ENCODE results near the gene ADORA1.

- TF ChIP-seq, protein P1, sequence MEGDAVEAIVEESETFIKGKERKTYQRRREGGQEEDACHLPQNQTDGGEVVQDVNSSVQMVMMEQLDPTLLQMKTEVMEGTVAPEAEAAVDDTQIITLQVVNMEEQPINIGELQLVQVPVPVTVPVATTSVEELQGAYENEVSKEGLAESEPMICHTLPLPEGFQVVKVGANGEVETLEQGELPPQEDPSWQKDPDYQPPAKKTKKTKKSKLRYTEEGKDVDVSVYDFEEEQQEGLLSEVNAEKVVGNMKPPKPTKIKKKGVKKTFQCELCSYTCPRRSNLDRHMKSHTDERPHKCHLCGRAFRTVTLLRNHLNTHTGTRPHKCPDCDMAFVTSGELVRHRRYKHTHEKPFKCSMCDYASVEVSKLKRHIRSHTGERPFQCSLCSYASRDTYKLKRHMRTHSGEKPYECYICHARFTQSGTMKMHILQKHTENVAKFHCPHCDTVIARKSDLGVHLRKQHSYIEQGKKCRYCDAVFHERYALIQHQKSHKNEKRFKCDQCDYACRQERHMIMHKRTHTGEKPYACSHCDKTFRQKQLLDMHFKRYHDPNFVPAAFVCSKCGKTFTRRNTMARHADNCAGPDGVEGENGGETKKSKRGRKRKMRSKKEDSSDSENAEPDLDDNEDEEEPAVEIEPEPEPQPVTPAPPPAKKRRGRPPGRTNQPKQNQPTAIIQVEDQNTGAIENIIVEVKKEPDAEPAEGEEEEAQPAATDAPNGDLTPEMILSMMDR (IDR thresholded peaks at IDR 0.05) = no peak
- TF ChIP-seq POLR2AphosphoS5 (IDR thresholded peaks at IDR 0.05) = no peak
- no peak for TF ChIP-seq POLR2A (IDR thresholded peaks at IDR 0.05)
These were observed 44.7 kb upstream of the ADORA1 start for GRCh38 chr1:203082571-203083462.

All from prostate gland (tissue), 2 donors.